Ishikawa (cell line): ENCODE measurements around the gene C1orf56.

Experiments used
- CEBPB ChIP-seq: IDR thresholded peaks from 2 replicates; pipeline ENCODE4 v1.6.1; 2012
- EGR1 ChIP-seq: IDR thresholded peaks from 2 replicates; pipeline ENCODE4 v1.6.1; 2012
- EP300 ChIP-seq: IDR thresholded peaks from 2 replicates; pipeline ENCODE4 v1.6.1; 2012; ENCODE audit warnings: borderline replicate concordance
- FOXM1 ChIP-seq: IDR thresholded peaks from 2 replicates; pipeline ENCODE4 v1.6.1; 2012; ENCODE audit warnings: low read depth, borderline replicate concordance
- NFIC ChIP-seq: IDR thresholded peaks from 2 replicates; pipeline ENCODE4 v1.6.1; 2012
- RAD21 ChIP-seq: IDR thresholded peaks from 2 replicates; pipeline ENCODE4 v1.6.1; 2012; ENCODE audit warnings: low read depth
- REST ChIP-seq: IDR thresholded peaks from 2 replicates; pipeline ENCODE4 v1.6.1; 2012; ENCODE audit warnings: low read depth, mild to moderate bottlenecking
- TEAD4 ChIP-seq: IDR thresholded peaks from 2 replicates; pipeline ENCODE4 v1.6.1; 2012
- YY1 ChIP-seq: IDR thresholded peaks from 2 replicates; pipeline ENCODE4 v1.6.1; 2012; ENCODE audit warnings: low read depth
- TF ChIP-seq, protein P1 (sequence below): IDR thresholded peaks from 2 replicates; pipeline ENCODE4 v1.6.1; 2012

DNA sequence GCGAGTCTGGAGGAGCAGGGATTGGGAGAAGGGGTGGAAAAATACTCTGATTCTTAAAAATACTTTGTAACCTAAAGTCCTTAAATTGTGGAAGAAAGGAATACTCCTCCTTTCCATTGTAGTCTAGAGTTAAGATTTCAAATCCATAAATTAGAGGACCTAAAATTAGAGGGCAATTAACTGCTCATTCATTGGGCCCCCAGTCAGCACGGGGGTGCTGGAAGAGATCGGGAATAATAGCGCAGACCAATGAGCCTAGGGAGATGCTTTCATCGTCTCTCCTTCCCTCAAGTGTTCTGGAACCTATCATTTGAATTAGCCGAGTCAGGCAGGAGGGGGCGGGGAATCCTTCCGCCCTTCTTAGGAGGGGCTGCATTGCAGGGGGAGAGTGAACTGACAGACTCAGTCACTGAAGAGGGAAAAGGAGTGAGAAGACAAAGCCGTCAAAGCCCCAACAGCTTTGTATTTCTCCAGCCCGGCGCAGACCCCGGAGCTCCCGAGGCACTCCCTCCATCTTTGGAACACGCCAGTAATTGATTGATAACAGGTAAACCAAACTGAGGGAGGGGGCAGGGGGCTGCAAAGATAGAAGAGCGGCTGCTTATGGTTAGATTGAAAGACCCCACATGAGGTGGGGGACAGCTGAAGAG lies 12.6 kb downstream of the C1orf56 start, which contains the start of gene MLLT11:
- TF ChIP-seq EGR1, result no peak
- no peak for TF ChIP-seq REST
- TF ChIP-seq, protein P1, sequence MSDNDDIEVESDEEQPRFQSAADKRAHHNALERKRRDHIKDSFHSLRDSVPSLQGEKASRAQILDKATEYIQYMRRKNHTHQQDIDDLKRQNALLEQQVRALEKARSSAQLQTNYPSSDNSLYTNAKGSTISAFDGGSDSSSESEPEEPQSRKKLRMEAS, result no peak
- no peak for TF ChIP-seq EP300
- no peak for TF ChIP-seq YY1
- no peak for TF ChIP-seq FOXM1
- no peak for TF ChIP-seq NFIC
- no peak for TF ChIP-seq RAD21
- no peak for TF ChIP-seq CEBPB
- no peak for TF ChIP-seq TEAD4
